Astrocyte of the hippocampus (primary cell): ENCODE results near the gene VSNL1.

Experiments used
- DNase-seq: peaks from one replicate; pipeline ENCODE4 v3.0.0; 2011; ENCODE audit warnings: low read depth, low spot score

Gene VSNL1

DNA sequence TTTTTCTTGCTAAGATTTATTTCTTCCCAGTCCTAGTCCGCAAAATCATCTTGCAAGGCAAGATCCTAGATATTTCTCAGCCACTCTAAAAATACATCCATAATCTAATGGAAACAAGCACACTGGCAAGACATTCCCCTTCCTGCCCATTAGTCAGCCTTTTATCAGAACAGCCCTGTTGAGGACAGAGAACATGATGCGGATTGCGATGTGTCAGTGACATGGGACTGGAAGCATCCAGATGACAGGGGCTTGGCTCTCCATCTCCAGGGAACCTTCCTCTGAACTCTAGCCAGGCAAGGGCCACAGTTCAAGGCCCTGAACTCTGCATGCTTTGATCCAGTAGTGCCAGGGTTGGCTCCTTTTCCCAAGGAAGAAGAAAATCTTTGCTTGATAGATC, 70.0 kb downstream of the VSNL1 start:
- peak; percentile 21 for DNase-seq

DNA sequence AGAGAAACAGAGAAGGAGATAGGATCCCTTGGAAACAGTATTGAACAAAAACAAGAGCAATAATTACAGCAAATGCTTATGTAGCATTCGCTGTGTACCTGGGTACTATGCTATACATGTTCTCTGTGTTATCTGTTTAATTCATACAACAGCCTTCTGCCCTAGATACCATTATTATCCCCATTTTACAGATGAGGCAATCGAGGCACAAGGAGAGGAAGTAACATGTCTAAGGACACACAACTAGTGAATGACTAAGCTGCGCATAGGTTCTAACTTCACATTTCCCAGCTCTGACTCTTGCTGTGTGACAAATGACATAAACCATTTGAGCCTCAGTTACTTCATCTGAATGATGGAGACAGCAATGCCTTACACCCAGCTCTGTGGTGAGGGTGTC, 70.5 kb downstream of the VSNL1 start:
- DNase-seq: no peak

DNA sequence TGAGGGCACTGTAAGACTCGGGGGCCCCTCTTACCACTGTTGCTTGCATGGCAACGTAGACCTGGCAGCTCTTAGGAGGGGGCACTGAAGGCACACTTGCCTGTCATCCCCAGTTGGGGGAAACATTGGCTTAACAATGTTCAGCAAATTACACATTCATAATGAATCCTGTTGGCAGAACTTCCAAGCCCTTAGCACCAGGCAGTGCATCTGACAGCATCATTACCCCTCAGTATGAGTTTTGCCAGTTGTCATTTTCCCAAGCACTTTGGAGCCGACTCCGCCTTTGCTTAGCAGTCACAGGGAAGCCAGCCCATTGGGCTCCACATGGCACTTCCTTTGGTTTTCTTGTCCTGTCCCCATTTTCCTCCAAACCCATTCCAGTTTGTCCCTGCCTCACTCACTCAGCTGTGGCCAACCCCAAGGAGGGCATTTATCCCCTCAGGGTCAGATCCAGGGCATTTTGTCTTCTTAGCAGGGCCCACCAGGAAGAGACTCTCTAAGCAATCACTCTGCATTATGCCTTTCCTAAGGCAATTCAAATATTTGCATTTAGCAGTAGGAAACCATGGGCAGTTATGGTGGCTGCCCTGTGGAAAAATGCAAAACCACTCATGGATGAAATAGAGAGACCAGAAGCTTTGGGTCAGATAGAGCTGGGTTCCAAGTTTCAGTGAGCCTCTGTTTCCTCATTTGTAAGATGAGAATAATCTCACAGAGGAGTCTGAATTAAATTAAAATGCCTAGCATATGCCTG, 73.9 kb downstream of the VSNL1 start:
- no peak for DNase-seq

DNA sequence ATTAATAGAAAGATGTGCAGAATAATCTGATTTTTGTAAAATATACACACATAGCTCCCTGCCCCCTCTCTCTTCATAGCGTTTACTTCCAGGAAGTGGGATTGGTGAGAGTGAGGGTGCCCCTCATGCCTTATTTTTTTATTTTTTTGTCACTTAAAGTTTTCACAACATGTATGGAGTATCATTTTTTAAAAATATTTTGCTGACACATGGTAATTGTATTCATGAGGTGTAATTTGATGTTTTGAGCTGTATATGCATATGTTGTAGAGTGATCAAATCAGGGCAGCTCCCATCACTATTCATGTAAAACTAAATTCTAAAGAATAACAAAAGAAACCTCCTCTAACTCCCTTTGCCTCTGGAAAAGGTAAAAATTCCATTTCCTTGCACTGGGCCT, 74.7 kb downstream of the VSNL1 start:
- DNase-seq: no peak

DNA sequence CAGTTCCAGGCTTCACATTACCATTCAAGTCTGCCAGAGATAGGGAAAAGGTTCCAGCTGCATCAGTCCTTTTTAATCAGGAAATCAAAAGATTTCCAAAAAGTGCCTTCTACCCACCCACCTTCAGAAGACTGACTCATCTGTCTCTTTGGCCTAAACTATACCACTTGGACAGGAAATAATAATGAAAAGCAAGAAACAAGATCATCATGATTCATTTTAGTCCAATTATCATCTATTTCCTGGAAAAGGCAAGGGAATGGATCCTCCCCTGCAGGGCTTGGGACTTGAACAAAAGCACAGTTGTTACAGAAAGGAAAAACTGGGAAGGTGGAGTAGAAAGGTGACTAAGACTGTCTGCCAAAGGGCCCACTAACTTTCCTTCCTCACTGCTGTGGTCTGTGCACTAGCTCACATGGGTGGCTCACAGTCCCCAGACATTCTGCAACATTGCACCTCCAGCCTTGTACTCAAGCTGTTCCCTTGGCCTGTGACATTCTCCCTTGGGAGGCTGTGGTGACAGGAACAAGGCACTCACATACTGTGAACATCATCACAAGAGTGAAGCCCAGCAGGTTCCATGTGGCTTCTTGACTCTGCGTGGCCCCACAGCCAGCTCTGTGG, 75.3 kb downstream of the VSNL1 start:
- DNase-seq: no peak

DNA sequence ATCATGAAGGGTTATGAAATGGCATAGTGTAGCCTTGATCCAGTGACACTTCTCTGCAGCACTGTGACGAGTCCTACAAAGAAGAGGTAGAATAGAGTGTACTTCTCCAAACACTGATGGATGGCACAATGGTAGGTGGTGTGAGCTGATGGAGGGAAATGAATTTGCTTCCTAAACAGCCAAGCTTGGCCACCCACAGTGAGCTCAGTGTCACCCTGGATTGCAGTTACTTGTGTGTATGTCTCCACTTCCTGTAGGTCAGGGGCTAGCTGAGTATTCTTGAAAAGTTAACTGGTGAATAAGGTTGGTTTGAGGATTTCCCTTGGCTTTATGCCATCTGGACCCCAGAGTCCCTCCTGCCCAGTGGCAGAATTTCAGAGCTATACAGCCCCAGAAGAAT, 75.9 kb downstream of the VSNL1 start:
- no peak for DNase-seq

DNA sequence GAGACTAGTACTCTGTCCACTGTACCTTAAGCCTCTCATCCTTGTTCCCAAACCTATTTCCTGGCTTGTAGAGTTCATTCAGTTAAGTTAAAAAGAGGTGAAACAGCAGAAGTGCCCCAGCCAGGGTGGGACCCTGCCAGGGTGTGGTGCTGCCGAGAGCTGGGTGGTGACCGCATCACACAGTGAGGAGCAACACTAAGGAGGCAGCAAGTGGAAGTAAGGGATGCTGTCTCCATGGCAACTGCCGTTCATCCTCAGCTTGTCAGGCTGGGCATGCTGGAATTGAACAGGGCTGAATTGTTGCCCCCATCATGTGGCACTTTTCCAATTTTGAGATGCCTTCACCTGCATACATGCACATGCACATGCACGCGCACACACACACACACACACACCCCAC, 77.0 kb downstream of the VSNL1 start:
- no peak for DNase-seq

DNA sequence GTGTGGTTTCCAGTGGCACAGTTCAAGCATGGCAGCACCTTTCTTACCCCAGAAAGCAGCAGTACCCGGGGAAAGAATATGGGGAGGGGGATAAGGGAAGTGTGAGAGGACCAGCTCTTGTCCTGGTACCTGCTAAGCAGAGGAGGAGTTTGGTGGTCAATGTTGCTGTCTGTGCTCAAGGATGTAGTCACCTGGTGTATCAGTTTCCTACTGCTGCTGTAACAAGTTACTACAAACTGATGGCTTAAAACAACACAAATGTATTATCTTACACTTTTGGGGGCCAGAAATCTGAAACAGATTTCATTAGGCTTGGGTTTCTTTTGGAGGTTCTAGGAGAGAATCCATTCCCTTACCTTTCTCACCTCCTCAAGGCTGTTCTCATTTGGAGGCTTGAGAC, 77.5 kb downstream of the VSNL1 start:
- DNase-seq: no peak

DNA sequence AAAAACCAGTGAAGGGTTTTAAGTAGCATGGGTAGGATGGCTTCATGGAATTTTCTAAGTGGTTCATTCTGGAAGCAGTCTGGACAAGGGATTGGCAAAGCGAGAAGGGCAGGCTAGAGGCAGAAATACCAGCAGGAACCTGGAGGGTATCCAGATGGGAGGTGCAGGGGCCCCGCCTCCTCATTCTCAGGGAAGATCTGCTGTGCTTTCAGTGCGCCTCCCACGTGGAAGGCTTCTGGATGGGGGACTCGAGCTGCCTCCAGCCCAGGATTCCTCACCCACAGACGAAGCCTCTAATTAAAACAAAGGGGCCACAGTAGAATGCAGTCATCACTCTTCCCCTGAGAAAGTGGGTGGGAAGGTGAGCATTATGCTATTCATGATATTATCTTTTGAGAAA, 79.8 kb downstream of the VSNL1 start:
- DNase-seq: peak; percentile 93

DNA sequence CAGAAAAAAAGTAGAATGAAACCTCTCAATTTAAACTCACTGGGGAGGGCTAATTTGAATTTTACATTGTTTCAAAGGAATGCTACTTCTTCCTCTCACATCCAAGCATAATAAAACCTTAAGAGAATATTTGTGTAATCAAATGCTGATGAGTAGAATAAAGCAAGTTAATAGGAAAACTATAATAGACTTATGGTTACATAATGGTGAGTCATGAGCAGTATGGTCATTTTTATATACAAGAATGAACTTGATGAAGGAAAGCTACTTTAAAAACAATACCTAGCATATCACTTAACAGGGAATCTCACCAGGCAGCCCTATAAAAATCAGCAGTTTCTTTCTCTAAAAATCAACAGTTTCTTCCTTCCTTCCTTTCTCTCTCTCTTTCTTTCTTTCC, 80.3 kb downstream of the VSNL1 start:
- DNase-seq: peak; percentile 41

DNA sequence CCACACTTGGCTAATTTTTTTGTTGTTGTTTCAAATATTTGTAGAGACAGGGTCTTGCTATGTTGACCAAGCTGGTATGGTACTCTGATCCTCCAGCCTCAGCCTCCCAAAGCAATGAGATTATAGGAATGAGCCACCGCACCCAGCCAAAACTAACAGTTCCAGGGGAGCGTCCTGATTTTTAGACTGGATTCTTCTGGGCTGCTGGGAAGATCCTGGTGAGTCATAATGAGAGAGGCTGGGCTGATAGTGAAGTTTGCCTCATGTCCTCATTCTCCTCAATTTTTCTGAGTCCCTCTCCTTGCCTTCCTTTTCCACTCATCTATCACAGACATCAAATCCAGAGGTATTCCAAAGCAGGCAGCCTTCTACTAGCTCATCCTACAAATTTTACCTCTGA, 81.3 kb downstream of the VSNL1 start:
- peak; percentile 43 for DNase-seq

DNA sequence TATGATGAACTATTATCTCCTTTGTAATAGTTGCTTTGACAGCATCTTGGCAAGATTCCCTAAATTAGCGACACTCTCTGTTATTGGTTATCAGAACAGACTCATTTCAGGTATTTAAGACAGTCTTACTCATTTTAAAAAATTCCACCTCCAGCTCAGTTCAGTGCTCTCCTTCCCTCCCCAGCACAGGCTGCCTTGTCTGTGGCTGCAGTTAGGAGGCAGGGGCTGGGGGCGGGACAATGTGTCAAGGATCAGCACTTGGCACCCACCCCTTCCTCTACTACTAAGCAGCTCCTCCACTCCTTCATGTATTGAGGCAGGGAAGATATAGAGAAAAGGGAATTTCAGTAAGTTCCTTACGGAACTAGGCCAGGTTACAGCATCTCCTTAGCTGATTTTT, 85.0 kb downstream of the VSNL1 start:
- DNase-seq: peak; percentile 23

DNA sequence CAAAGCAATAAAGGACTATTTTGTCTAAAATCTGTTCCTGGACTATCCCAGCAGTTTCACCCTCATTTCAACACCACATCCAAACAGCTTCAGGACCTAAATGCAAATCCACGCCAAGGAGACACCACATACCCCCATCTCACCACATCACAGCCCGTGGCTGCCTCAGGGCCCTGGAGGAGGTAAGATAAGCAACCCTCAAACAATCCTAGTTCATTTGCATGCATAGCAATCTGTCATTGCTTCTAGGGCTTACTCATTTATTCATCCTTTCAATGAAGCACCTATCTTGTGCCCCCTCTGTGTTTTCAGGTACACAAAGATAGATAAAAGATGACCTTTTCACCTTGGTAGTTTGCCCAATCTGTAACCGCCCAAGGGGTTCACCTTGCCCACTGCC, 86.5 kb downstream of the VSNL1 start:
- DNase-seq: peak; percentile 84

DNA sequence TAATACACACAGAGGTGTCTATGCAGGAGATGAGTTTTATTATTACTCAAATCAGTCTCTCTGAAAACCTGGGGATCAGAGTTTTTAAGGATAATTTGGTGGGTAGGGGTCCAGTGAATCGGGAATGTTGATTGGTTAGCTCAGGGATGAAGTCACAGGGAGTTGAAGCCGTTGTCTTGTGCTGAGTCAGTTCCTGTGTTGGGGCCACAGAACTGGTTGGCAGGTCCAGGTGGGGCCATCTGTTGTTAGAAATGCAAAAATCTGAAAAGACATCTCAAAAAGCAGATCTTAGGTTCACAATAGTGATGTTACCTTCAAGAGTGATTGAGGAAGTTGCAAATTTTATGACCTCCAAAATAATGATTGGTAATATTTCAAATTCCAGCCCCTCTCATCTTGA, 86.9 kb downstream of the VSNL1 start:
- peak; percentile 31 for DNase-seq

DNA sequence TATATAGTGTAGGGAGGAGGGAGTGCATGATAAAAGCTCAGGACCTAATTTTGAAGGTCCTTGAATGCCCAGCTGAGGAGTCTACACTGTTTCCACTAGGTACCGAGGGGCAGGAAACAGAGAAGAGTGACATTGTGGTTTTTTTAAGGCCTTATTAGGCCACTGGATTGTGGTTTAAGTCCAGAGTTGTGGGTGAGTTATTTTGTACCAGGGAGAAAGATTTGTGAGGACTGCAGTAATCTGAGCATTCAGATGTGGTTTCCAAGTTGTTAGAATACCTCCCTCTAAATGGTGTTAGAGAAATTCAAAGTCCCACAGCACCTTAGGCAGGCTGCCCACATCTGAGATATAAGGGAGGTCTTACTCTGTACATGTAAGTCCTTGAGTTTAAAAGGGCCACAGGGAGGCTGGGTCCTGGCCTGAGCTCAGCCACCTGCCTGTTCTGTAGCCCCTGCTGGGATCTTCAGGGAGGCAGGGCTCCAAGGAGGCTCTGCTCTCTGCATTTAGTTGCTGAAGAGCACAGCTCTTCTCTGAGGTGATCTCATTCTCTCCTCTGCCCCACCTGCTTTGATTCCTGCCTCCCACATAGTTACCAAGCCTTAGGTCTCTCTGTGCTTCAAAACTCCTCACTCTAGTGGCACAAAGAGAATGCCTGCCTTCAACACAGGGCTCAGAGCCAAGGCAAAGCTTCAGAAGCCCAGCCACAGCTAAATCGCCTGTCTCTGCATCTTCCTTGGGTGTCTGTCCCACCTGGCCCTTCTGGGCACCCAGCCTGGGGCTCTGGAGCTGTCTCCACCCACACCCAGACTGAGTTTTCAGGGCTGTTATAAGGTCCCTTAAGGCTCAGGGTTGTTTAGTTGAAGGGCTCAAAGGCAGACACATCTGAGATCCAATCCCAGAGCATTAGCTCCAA, 88.1 kb downstream of the VSNL1 start:
- peak; percentile 91 for DNase-seq

DNA sequence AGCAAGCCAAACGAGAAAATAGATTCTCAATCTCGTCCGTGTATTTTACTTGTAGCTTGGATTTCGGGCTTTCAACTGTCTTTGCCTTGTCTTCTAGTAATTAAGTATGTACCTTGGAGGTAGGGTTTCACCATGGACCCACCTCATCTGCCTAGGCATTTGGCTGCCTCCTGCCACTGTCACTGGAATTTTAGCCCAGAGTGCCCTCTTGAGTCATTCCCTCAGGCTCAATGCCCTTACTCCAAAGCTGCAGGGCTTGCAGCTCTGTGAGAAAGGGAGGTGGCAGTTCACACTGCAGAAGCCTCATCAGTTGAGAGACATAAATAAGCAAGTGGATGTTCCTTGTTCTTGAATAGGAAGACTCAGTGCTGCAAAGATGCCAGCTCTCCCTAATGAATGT, 89.6 kb downstream of the VSNL1 start:
- no peak for DNase-seq

DNA sequence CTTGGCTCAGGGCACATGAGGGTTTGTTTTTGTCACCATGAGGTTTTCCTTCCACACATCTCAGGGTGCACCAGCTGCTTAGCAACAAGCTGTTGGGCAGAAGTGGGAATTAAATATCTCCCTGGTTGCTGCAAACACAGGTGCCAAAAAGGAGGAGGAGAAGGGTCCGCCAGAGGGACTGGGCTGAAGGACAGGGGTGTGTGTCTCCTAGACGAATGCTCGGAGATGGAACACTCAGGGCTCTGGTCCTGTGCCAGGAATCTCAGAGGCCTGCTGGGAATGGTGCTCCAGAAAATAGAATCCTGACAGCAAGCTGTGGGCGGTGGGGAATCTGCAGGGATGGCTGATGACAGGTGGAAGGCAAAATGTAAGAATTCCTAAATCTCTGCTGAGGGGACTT, 94.5 kb downstream of the VSNL1 start:
- no peak for DNase-seq

DNA sequence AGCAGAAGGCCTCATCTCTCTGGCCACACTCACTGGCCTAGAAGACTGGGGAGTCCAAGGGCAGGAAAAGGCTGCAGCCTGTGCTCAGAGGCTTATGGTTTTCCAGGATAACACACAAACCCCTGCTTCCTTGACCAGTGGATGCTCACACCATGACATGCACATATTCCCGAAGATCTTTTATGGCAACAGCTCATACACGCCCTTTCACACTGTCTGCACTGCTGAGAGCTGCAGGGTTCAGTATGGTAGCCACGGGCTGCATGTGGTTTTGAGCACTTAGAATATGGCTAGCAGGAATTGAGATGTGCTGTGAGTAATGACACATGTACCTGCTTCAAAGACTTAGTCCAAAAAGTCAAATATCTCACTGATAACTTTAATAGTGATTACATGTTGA, 95.8 kb downstream of the VSNL1 start:
- no peak for DNase-seq

DNA sequence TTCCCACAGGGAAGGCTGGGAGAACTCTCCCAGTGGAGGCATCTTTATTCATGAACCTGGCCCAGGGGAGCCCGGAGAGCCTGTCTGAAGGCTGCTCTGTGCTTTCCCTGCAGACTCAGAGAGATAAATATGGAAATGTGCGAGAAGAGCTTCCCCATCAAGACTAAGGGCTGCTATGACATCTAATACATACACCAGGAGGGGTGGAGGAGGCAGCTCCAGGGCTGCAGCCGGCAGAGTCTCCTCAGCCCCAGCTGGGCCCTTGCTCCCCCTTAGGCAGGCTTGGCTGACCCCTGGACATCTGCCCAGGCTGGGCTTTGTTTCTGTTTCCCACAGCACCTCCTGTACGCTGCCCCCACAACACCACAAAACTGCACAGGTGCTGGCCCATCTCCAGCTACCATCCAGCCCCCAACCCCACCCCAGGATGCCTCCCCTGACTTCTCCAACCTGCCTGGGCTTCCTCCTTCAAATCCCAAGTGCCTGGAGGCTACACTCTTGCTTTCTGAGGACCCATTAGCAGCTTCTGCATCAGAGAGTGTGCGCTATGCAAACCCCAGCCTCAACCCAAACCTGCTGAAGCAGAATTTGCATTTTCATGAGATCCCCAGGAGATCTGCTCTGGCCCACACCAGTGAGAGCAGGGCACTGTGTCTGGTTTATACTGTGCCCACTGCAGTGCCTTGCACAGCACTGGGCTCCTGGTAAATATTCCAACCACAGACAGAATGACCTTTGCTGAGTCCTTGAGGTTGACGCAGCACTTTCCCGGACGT, 96.8 kb downstream of the VSNL1 start:
- peak; percentile 44 for DNase-seq

DNA sequence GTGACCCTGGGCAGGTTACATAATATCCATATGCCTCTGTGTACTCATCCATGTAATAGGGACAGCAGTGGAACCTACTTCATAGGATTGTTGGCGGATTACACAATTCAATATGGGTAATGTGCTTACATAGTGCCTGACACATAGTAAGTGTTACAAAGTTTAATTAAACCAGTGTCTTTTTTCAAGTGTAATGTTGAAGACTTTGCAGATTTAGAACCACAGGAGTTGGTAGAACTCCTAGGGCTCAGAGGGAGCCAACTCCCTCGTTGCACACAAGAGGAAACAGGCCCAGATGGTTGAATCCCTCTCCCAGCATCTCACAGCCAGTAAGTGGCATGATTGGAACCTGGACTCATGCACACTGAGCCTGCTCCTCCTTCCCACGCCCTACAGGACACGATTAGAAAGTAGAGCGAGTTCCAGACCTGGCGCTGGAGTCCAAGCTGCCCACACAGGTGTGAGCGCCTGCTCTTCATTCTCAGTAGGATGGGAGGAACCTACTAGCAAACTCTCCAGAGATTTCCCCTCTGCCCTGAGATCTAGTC, 97.8 kb downstream of the VSNL1 start:
- no peak for DNase-seq

DNA sequence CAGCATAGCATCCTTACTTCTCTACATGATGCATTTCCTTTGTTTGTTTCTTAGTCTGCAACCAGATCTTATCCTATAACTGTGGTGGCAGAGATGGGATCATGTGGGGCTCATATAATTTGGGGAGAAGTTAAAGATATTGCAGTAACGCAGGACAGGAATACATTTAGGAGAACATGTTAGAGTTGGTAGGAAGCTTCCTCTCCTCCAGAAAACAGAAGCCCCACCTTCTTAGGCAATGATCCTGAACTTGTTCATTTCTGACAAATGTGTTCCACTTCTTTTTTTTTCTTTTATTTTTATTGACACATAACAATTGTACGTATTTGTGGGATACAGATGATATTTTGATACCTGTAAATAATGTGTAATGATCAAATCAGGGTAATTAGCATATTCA, 99.9 kb downstream of the VSNL1 start:
- no peak for DNase-seq
